ENCODE data around the gene STIM1.
"Not testable (repeated sequence)": the region's sequence is repeated elsewhere in the genome, so short reads cannot be mapped to it uniquely, and the experiment has no call there.

The STIM1 gene

DNA sequence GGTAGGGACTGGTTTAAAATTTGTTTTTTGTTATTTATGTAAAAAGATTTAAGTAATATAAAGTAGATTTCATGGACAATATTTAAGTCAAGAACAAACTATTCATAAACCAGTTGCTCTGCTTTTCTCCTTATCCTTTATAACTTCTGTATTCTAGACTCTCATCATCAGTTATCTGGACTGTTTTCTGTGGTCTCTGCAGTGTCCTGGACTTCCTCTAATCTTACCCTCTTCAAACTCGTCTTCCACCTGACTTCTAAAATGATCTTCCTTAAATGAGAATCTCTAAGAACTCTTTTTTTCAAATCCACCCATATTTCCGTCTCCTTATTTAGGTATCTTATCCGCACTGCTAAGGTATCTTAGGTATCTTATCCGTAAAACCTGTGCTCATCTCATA is 247.2 kb downstream of the STIM1 start:
- no peak overlapping the region for H3K4me3 Mint-ChIP-seq
- H3K9me3 Mint-ChIP-seq, result no peaks in the 10 kb centered on the region
- peaks cover 28% of the 10 kb centered on the region for H3K4me1 Mint-ChIP-seq (ENCODE audit: low read depth)
- H3K27ac Mint-ChIP-seq, result no peak overlapping the region
- H3K36me3 Mint-ChIP-seq (ENCODE audit: low read depth), result peaks cover 67% of the 10 kb centered on the region
- no peaks in the 10 kb centered on the region for H3K27me3 Mint-ChIP-seq

DNA sequence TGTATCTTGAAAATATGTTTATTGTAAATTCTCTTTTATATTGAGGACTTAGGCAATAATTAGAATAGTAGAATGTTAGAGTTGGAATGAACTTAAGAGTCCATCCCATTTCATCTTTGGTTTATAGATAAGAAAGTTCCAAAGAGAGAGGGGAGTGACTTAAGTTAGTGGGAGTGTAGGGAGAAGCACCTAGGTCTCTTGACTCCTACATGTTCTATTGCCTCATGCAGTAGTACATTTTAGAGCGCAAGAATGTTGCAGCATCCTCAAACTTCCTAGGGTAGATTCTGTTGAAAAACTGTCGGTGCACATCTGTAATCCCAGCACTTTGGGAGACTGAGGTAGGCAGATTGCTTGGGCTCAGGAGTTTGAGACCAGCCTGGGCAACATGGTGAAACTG is 247.8 kb downstream of the STIM1 start:
- Mint-ChIP-seq H3K4me1 (ENCODE audit: low read depth) (peaks cover 26% of the 10 kb centered on the region), H3K27me3 (no peaks in the 10 kb centered on the region), H3K27ac (no peak overlapping the region), H3K36me3 (ENCODE audit: low read depth) (peaks cover 70% of the 10 kb centered on the region), H3K9me3 (no peaks in the 10 kb centered on the region), H3K4me3 (no peak overlapping the region)

DNA sequence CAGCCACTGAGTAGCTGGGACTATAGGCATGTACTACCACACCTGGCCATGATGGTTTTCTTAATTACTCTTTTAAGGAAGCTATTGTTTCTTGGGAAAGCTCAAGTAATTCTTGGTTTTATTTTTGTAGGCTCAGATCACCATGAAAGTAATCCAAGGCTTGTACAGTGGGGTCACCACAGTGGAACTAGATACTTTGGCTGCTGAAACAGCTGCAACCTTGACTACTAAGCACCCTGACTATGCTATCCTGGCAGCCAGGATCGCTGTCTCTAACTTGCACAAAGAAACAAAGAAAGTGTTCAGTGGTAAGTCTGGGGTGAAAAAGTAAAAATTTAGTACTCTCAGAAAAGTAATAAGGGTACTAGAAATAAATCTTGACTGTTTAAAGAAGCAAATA is 250.5 kb downstream of the STIM1 start:
- Mint-ChIP-seq H3K27me3 (no peaks in the 10 kb centered on the region), H3K36me3 (ENCODE audit: low read depth) (peaks cover 66% of the 10 kb centered on the region), H3K4me3 (no peak overlapping the region), H3K9me3 (no peaks in the 10 kb centered on the region), H3K27ac (no peak overlapping the region), H3K4me1 (ENCODE audit: low read depth) (peaks cover 8% of the 10 kb centered on the region)

DNA sequence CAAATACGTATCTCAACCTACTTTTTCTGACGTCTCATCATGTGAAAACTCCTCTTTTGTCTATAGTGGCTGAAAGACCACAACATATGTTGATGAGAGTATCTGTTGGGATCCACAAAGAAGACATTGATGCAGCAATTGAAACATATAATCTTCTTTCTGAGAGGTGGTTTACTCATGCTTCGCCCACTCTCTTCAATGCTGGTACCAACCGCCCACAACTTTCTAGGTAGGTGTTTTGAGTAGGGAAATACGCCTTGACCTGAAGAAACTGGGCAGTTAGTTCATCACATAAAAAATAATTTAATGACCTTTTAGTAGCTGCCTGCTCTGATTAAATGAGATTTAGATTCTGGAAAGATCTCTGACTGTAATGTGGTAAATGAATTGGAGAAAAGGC is 256.4 kb downstream of the STIM1 start:
- Mint-ChIP-seq H3K36me3 (ENCODE audit: low read depth) (peaks cover 69% of the 10 kb centered on the region), H3K4me3 (no peak overlapping the region), H3K4me1 (ENCODE audit: low read depth) (no peaks in the 10 kb centered on the region), H3K27me3 (no peaks in the 10 kb centered on the region), H3K27ac (no peak overlapping the region), H3K9me3 (no peaks in the 10 kb centered on the region)

DNA sequence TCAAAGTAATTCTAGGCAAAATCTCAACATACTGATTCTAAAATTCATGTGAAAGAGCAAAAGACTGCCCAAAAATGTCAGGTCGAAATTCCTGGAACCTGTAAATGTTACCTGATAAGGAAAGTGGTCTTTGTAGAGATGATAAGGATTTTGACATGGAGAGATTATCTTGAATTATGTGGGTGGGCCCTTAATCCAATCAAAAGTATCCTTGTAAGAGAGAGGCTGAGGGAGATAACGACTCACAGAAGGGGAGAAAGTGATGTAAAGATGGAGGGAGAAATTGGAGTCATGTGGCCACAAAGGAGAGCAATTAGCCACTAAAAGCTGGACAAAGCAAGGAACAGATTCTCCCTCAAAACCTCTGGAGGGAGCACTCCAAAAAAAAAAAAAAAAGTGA is 259.7 kb downstream of the STIM1 start:
- Mint-ChIP-seq H3K4me3 (no peak overlapping the region), H3K9me3 (no peaks in the 10 kb centered on the region), H3K27ac (no peak overlapping the region), H3K4me1 (ENCODE audit: low read depth) (peaks cover 4% of the 10 kb centered on the region), H3K27me3 (no peaks in the 10 kb centered on the region), H3K36me3 (ENCODE audit: low read depth) (peaks cover 73% of the 10 kb centered on the region)

DNA sequence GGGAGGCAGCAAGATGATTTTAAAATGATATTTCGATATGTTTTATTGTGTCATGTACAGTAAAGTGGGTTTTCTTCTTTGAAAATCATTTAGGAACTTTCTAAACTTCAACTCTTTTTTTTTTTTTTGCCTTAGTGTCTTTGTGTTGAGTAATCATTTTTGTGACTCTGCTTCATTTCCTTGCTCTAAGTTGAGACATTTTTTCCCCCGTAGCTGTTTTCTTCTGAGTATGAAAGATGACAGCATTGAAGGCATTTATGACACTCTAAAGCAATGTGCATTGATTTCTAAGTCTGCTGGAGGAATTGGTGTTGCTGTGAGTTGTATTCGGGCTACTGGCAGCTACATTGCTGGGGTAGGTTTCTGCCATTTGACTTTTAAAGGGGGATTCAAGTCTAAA is 262.6 kb downstream of the STIM1 start:
- Mint-ChIP-seq H3K9me3 (no peaks in the 10 kb centered on the region), H3K4me1 (ENCODE audit: low read depth) (peaks cover 4% of the 10 kb centered on the region), H3K27ac (no peak overlapping the region), H3K27me3 (no peaks in the 10 kb centered on the region), H3K36me3 (ENCODE audit: low read depth) (peaks cover 78% of the 10 kb centered on the region), H3K4me3 (no peak overlapping the region)

DNA sequence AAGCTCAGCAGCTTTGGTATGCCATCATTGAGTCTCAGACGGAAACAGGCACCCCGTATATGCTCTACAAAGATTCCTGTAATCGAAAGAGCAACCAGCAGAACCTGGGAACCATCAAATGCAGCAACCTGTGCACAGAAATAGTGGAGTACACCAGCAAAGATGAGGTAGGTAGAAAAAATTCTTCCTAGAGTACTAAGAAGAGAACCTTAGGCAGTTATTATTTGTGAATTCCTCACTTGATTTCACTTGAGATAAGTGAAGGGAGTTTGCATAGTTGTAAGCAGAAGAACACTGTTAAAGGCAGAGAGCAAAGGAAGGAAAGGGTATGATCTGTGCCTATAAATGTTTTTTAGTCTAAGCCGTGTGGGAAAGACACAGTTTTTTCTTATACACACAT is 267.8 kb downstream of the STIM1 start:
- no peak overlapping the region for H3K27ac Mint-ChIP-seq
- no peaks in the 10 kb centered on the region for H3K9me3 Mint-ChIP-seq
- no peaks in the 10 kb centered on the region for H3K4me1 Mint-ChIP-seq (ENCODE audit: low read depth)

DNA sequence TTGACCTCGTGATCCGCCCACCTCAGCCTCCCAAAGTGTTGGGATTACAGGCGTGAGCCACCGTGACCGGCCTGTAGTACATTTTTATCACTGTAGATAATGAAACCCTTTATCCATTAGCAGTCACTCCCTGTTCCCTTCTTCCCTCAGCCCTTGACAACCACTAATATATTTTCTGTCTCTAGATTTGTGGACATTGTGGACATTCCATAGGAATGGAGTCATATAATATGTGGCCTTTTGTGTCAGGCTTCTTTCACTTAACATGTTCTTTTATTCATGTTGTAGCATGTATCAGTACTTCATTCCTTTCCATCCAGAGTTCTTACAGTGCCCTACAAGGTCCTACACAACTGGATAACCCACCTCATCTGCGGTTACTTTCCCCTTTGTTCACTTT is 269.7 kb downstream of the STIM1 start:
- Mint-ChIP-seq H3K27me3 (no peaks in the 10 kb centered on the region), H3K36me3 (ENCODE audit: low read depth) (peaks cover 88% of the 10 kb centered on the region), H3K27ac (no peak overlapping the region), H3K9me3 (no peaks in the 10 kb centered on the region), H3K4me3 (no peak overlapping the region), H3K4me1 (ENCODE audit: low read depth) (no peaks in the 10 kb centered on the region)

More for the DNA sequence above, 267.8 kb downstream of the STIM1 start:
- Mint-ChIP-seq H3K4me3 (no peak overlapping the region), H3K36me3 (ENCODE audit: low read depth) (peaks cover 83% of the 10 kb centered on the region), H3K27me3 (no peaks in the 10 kb centered on the region)

DNA sequence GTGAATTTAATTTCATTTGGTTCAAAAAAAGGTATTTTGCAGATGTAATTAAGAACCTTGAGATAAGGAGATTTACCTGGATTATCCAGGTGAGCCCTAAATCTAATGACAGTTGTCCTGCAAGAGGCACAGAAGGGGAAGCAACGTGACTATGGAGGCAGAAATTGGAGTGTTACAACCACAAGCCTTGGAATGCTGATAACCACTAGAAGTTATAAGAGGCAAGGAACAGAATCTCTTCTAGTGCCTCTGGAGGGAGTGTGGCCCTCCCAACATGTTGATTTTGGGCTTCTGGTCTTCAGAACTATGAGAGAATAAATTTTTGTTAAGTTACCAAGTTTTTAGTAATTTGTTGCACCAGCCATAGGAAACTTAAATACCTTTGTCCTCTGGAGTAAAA is 271.9 kb downstream of the STIM1 start:
- H3K27ac Mint-ChIP-seq, result no peak overlapping the region

DNA sequence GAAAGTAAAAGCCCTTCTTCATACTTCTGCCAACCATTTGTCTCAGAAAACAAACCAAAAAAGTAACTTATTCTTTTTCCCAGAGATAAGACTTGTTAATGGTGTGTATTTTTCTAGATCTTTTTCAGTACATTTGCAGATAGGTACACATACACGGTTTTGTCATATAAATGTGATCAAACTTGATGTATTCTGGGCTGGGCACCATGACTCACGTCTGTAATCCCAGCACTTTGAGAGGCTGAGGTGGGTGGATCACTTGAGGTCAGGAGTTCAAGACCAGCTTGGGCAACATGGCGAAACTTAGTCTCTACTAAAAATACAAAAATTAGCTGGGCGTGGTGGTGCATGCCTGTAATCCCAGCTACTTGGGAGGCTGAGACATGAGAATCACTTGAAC is 274.8 kb downstream of the STIM1 start:
- H3K4me3 Mint-ChIP-seq; H3K4me1 Mint-ChIP-seq (ENCODE audit: low read depth); H3K9me3 Mint-ChIP-seq; H3K27ac Mint-ChIP-seq; H3K27me3 Mint-ChIP-seq: not testable (repeated sequence)
- peaks cover 87% of the 10 kb centered on the region for H3K36me3 Mint-ChIP-seq (ENCODE audit: low read depth)

More for the DNA sequence above, 271.9 kb downstream of the STIM1 start:
- Mint-ChIP-seq H3K4me1 (ENCODE audit: low read depth) (no peaks in the 10 kb centered on the region), H3K36me3 (ENCODE audit: low read depth) (peaks cover 88% of the 10 kb centered on the region), H3K27me3 (no peaks in the 10 kb centered on the region), H3K9me3 (no peaks in the 10 kb centered on the region), H3K4me3 (no peak overlapping the region)

DNA sequence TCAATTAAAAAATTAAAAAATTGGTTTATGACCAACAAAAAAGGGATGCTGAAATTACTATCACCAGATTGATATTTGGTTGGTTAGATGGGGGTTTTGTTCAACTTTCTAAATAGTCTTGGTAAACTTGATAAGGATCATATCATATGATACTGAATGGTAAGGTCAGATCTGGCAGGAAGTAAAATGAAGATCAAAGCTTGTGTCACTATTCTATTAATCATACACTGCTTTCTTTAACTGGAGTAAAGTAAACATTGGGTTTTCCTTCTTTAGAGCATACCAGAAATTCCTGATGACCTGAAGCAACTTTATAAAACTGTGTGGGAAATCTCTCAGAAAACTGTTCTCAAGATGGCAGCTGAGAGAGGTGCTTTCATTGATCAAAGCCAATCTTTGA is 279.3 kb downstream of the STIM1 start:
- H3K36me3 Mint-ChIP-seq (ENCODE audit: low read depth), result peaks cover 77% of the 10 kb centered on the region
- H3K9me3 Mint-ChIP-seq, result peaks cover 11% of the 10 kb centered on the region
- H3K27ac Mint-ChIP-seq, result no peak overlapping the region
- no peaks in the 10 kb centered on the region for H3K4me1 Mint-ChIP-seq (ENCODE audit: low read depth)
- H3K4me3 Mint-ChIP-seq, result no peak overlapping the region
- H3K27me3 Mint-ChIP-seq, result no peaks in the 10 kb centered on the region

DNA sequence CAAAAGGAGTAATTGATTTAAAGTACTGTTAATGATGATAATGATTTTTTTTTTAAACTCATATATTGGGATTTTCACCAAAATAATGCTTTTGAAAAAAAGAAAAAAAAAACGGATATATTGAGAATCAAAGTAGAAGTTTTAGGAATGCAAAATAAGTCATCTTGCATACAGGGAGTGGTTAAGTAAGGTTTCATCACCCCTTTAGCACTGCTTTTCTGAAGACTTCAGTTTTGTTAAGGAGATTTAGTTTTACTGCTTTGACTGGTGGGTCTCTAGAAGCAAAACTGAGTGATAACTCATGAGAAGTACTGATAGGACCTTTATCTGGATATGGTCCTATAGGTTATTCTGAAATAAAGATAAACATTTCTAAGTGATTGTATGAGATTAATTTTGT is 283.0 kb downstream of the STIM1 start:
- H3K4me1 Mint-ChIP-seq (ENCODE audit: low read depth), result no peaks in the 10 kb centered on the region

DNA sequence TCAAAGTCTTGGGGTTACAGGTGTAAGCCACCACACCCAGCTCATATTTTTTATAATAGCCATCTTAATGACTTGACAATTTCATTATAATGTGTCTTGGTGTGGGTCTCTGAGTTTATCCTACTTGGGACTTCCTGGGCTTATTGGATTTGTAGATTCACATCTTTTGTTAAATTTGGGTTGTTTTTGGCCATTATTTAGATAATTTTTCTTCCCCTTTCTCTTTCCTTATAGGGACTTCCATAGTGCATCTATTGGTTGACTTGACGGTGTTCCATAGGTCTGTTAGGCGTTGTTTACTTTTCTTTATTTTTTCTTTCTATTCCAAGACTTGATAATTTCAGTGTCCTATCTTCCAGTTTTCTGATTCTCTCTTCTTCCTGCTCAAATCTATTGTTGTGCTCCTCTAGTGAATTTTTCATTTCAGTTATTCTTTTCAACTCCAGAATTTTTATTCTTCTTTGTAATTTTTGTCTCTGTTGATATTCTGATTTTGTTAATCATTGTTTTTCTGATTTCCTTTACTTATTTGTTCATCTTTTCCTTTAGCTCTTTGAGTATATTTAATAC is 284.7 kb downstream of the STIM1 start:
- peaks cover 72% of the 10 kb centered on the region for H3K36me3 Mint-ChIP-seq (ENCODE audit: low read depth)
- H3K9me3 Mint-ChIP-seq, result peaks cover 20% of the 10 kb centered on the region
- no peak overlapping the region for H3K4me3 Mint-ChIP-seq
- H3K27me3 Mint-ChIP-seq, result no peaks in the 10 kb centered on the region
- no peaks in the 10 kb centered on the region for H3K4me1 Mint-ChIP-seq (ENCODE audit: low read depth)
- no peak overlapping the region for H3K27ac Mint-ChIP-seq

More for the DNA sequence above, 283.0 kb downstream of the STIM1 start:
- no peaks in the 10 kb centered on the region for H3K27me3 Mint-ChIP-seq
- H3K27ac Mint-ChIP-seq, result no peak overlapping the region
- H3K36me3 Mint-ChIP-seq (ENCODE audit: low read depth), result peaks cover 85% of the 10 kb centered on the region
- peaks cover 20% of the 10 kb centered on the region for H3K9me3 Mint-ChIP-seq
- no peak overlapping the region for H3K4me3 Mint-ChIP-seq
